ENCODE results near the gene TRAPPC3L.

TRAPPC3L gene

GRCh38 chr6:116543149-116543548 lies 2.3 kb downstream of the TRAPPC3L start:
- no peak for TF ChIP-seq CTCF (IDR thresholded peaks at IDR 0.05)
- TF ChIP-seq ZFX (IDR thresholded peaks at IDR 0.05; ENCODE audit: borderline replicate concordance): no peak
- H3K27ac ChIP-seq: no peak overlapping the region

GRCh38 chr6:116542426-116542825 lies 3.1 kb downstream of the TRAPPC3L start:
- TF ChIP-seq CTCF (IDR thresholded peaks at IDR 0.05) (no peak), ZFX (IDR thresholded peaks at IDR 0.05; ENCODE audit: borderline replicate concordance) (no peak)
- no peak overlapping the region for H3K27ac ChIP-seq

- TF ChIP-seq ZFX (IDR thresholded peaks at IDR 0.05; ENCODE audit: borderline replicate concordance) (no peak), CTCF (IDR thresholded peaks at IDR 0.05) (peak; percentile 86)
- no peak overlapping the region for H3K27ac ChIP-seq
Measured at GRCh38 chr6:116536216-116536621, 9.3 kb downstream of the TRAPPC3L start.

- TF ChIP-seq CTCF (IDR thresholded peaks at IDR 0.05) (no peak), ZFX (IDR thresholded peaks at IDR 0.05; ENCODE audit: borderline replicate concordance) (no peak)
Measured at GRCh38 chr6:116535109-116535508, 10.4 kb downstream of the TRAPPC3L start.

GRCh38 chr6:116533233-116533957 lies 12.1 kb downstream of the TRAPPC3L start:
- TF ChIP-seq ZFX (IDR thresholded peaks at IDR 0.05; ENCODE audit: borderline replicate concordance) (no peak), CTCF (IDR thresholded peaks at IDR 0.05) (peak; percentile 11; the same call in 1 of the 2 replicates)
- no peak overlapping the region for H3K27ac ChIP-seq

More at GRCh38 chr6:116535109-116535508, 10.4 kb downstream of the TRAPPC3L start:
- H3K27ac ChIP-seq: no peak overlapping the region

GRCh38 chr6:116531675-116532570 lies 13.6 kb downstream of the TRAPPC3L start:
- no peak overlapping the region for H3K27ac ChIP-seq
- TF ChIP-seq CTCF (IDR thresholded peaks at IDR 0.05): peak; percentile 80
- TF ChIP-seq ZFX (IDR thresholded peaks at IDR 0.05; ENCODE audit: borderline replicate concordance): no peak

- TF ChIP-seq CTCF (IDR thresholded peaks at IDR 0.05) (no peak), ZFX (IDR thresholded peaks at IDR 0.05; ENCODE audit: borderline replicate concordance) (no peak)
Measured at GRCh38 chr6:116530436-116530835, 15.0 kb downstream of the TRAPPC3L start.

More at GRCh38 chr6:116530436-116530835, 15.0 kb downstream of the TRAPPC3L start:
- no peak overlapping the region for H3K27ac ChIP-seq
